ENCODE measurements around the gene CENPT. TPM values are rescaled to one million over a fixed set of nuclear protein-coding genes. Genes with fewer than 3 reads are reported as not detected.
A peak's percentile ranks its signal among the peaks of the same experiment; 100 is the strongest.

CENPT gene
- total and polyA plus RNA-seq, 2 of the 13 experiments (the other 11 are each of a cell fraction or from before 2014, with no cell fraction given), result 40.9 to 43.3 TPM

GRCh38 chr16:67893743-67894399, 46.4 kb upstream of the CENPT start (continued):
- TF ChIP-seq ZNF296 (CRISPR knock-in tag; conservative IDR thresholded peaks at IDR 0.05) (peak; percentile 48; the same call in 1 of the 2 replicates), YEATS4 (CRISPR knock-in tag; IDR thresholded peaks at IDR 0.05; ENCODE audit: borderline replicate concordance) (no peak), TCF12 (IDR thresholded peaks at IDR 0.05) (no peak), TCF12 (CRISPR knock-in tag; IDR thresholded peaks at IDR 0.05) (no peak), KLF9 (CRISPR knock-in tag; IDR thresholded peaks at IDR 0.05; ENCODE audit: low read depth) (no peak), HDAC6 (IDR thresholded peaks at IDR 0.05; ENCODE audit: low read depth, low read length) (no peak), SUZ12 (IDR thresholded peaks at IDR 0.05; ENCODE audit: low read depth, low read length) (no peak), ZNF776 (CRISPR knock-in tag; IDR thresholded peaks at IDR 0.05) (no peak), ZBTB21 (CRISPR knock-in tag; IDR thresholded peaks at IDR 0.05) (no peak; the same call in 1 of the 2 replicates), ZIK1 (CRISPR knock-in tag; IDR thresholded peaks at IDR 0.05; ENCODE audit: borderline replicate concordance, low read depth) (no peak), TOE1 (CRISPR knock-in tag; IDR thresholded peaks at IDR 0.05) (no peak), TFAP4 (IDR thresholded peaks at IDR 0.05; ENCODE audit: borderline replicate concordance, low read depth) (peak; percentile 61; the same call in 1 of the 2 replicates), ZUFSP (CRISPR knock-in tag; IDR thresholded peaks at IDR 0.05; ENCODE audit: borderline replicate concordance) (no peak), ETV5 (CRISPR knock-in tag; IDR thresholded peaks at IDR 0.05; ENCODE audit: borderline replicate concordance) (no peak), PRDM15 (CRISPR knock-in tag; IDR thresholded peaks at IDR 0.05) (no peak), THAP8 (CRISPR knock-in tag; IDR thresholded peaks at IDR 0.05; ENCODE audit: borderline replicate concordance) (no peak), AGO2 (optimal IDR thresholded peaks at IDR 0.05; ENCODE audit: low read depth, low read length) (no peak), CHCHD3 (CRISPR knock-in tag; IDR thresholded peaks at IDR 0.05) (0 out of 2 replicates have a peak, but pooled peaks have one; percentile 5), AGO1 (IDR thresholded peaks at IDR 0.05; ENCODE audit: low read depth, low read length, poor library complexity, severe bottlenecking) (no peak), SRF (IDR thresholded peaks at IDR 0.05; ENCODE audit: low read depth, low read length) (no peak), RAD21 (CRISPR knock-in tag; IDR thresholded peaks at IDR 0.05) (no peak), ELF1 (CRISPR knock-in tag; IDR thresholded peaks at IDR 0.05) (peak; percentile 42; the same call in 1 of the 2 replicates), CHD4 (IDR thresholded peaks at IDR 0.05; ENCODE audit: borderline replicate concordance, low read length) (no peak), POGZ (CRISPR knock-in tag; IDR thresholded peaks at IDR 0.05) (no peak), RXRB (CRISPR knock-in tag; IDR thresholded peaks at IDR 0.05; ENCODE audit: borderline replicate concordance) (no peak)
